ENCODE results near the gene ASPG. TPM values are rescaled to one million over a fixed set of nuclear protein-coding genes. Genes with fewer than 3 reads are reported as not detected.
"Not testable (repeated sequence)": the region's sequence is repeated elsewhere in the genome, so short reads cannot be mapped to it uniquely, and the experiment has no call there.

Gene ASPG
- polyA plus RNA-seq, 1 donor = 2.1 TPM

- no peak for DNase-seq
Observed at GRCh38 chr14:104148433-104149277, 63.2 kb downstream of the ASPG start.

GRCh38 chr14:104149278-104149595 is 63.7 kb downstream of the ASPG start:
- DNase-seq = no peak

GRCh38 chr14:104149617-104150135 is 64.2 kb downstream of the ASPG start:
- DNase-seq = peak; percentile 57

GRCh38 chr14:104150136-104151025 is 64.9 kb downstream of the ASPG start:
- DNase-seq = peak; percentile 69

GRCh38 chr14:104151026-104151381 is 65.5 kb downstream of the ASPG start:
- DNase-seq = no peak

- DNase-seq = no peak
Observed at GRCh38 chr14:104151566-104152245, 66.2 kb downstream of the ASPG start.

- DNase-seq = no peak
Observed at GRCh38 chr14:104152246-104152575, 66.7 kb downstream of the ASPG start.

GRCh38 chr14:104152686-104153393 is 67.3 kb downstream of the ASPG start:
- no peak for DNase-seq

- not testable (repeated sequence) for DNase-seq
Observed at GRCh38 chr14:104153394-104153755, 67.9 kb downstream of the ASPG start.

- no peak for DNase-seq
Observed at GRCh38 chr14:104154246-104154645, 68.7 kb downstream of the ASPG start.

- no peak for DNase-seq
Observed at GRCh38 chr14:104155513-104155912, 70.0 kb downstream of the ASPG start.

- no peak for DNase-seq
Observed at GRCh38 chr14:104156142-104156541, 70.6 kb downstream of the ASPG start.

- no peak for DNase-seq
Observed at GRCh38 chr14:104157016-104157928, 71.8 kb downstream of the ASPG start.

GRCh38 chr14:104158827-104159798 is 73.6 kb downstream of the ASPG start:
- no peak for DNase-seq

- no peak for DNase-seq
Observed at GRCh38 chr14:104159990-104160389, 74.5 kb downstream of the ASPG start.

- DNase-seq = no peak
Observed at GRCh38 chr14:104161602-104162367, 76.3 kb downstream of the ASPG start.

- no peak for DNase-seq
Observed at GRCh38 chr14:104162495-104162894, 77.0 kb downstream of the ASPG start.

GRCh38 chr14:104163541-104163940 is 78.0 kb downstream of the ASPG start:
- no peak for DNase-seq

GRCh38 chr14:104164041-104164440 is 78.5 kb downstream of the ASPG start:
- DNase-seq = no peak
